Ovary (tissue), 3 donors: ENCODE results near the gene CST3.

Source experiments
- EP300 ChIP-seq: sonication (generic); formaldehyde crosslinking; IDR thresholded peaks from one replicate; pipeline ENCODE4 v1.6.1; 2017; ENCODE audit warnings: antibody characterized with exemption
- POLR2A ChIP-seq: fragments of 450-650 bp; IDR thresholded peaks from one replicate; pipeline ENCODE4 v1.6.1; 2017; ENCODE audit warnings: antibody characterized with exemption, mild to moderate bottlenecking, moderate library complexity
- TF ChIP-seq, protein P1 (sequence below), 3 donors: fragments of 450-650 bp in 2 of 3; fragments of 200-600 bp in 1 of 3; IDR thresholded peaks; one replicate each; pipeline versions ENCODE4 v1.5.1 to v1.8.0; 2016 to 2022; ENCODE audit warnings: antibody characterized with exemption in 3 of 3, mild to moderate bottlenecking in 1 of 3
- donor health status: DM: no; HTN: no; CAD: no.

DNA sequence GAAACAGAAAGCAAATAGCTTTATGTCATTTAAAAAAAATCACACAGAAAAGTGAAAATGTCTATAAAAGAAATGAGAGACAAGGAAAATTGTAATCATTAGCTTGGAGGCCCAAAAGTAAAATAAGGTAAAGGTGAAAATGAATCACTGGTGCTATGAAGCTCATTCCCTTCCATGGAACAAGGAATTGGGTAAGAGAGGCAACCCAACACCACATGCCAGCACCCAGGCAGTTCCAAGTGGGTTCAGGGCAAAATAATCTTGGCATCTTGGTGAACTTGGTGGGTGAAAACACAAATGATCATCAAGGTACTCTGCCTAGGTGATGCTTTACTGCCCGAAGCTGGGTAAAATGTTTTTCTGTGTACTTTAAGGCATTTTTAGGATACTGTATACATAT, 34.4 kb upstream of the CST3 start:
- TF ChIP-seq EP300 = no peak
- TF ChIP-seq, protein P1, sequence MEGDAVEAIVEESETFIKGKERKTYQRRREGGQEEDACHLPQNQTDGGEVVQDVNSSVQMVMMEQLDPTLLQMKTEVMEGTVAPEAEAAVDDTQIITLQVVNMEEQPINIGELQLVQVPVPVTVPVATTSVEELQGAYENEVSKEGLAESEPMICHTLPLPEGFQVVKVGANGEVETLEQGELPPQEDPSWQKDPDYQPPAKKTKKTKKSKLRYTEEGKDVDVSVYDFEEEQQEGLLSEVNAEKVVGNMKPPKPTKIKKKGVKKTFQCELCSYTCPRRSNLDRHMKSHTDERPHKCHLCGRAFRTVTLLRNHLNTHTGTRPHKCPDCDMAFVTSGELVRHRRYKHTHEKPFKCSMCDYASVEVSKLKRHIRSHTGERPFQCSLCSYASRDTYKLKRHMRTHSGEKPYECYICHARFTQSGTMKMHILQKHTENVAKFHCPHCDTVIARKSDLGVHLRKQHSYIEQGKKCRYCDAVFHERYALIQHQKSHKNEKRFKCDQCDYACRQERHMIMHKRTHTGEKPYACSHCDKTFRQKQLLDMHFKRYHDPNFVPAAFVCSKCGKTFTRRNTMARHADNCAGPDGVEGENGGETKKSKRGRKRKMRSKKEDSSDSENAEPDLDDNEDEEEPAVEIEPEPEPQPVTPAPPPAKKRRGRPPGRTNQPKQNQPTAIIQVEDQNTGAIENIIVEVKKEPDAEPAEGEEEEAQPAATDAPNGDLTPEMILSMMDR (IDR thresholded peaks at IDR 0.05) = no peak
- TF ChIP-seq POLR2A = no peak
